Measurements from ENCODE around the gene TRIM63.

TRIM63 gene

DNA sequence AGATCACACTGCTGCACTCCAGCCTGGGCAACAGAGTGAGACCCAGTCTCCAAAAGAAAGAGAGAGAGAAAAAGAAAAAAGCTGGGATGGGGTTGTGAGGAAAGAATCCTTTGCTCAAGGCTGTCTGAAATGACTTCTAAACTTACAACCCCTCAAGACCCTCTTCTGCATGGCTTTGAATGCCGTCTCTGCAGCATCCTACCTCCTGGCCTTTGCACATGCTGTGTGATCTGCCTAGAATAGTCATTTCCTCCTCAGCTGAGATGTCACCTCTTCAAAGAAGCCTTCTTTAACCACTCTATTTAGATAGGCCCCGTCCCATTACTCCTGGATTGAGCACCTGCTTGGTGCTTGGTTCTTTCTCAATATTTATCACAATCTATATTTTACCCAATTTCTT, 17.4 kb upstream of the TRIM63 start:
- DNase-seq (ENCODE audit: low read depth): no peak

DNA sequence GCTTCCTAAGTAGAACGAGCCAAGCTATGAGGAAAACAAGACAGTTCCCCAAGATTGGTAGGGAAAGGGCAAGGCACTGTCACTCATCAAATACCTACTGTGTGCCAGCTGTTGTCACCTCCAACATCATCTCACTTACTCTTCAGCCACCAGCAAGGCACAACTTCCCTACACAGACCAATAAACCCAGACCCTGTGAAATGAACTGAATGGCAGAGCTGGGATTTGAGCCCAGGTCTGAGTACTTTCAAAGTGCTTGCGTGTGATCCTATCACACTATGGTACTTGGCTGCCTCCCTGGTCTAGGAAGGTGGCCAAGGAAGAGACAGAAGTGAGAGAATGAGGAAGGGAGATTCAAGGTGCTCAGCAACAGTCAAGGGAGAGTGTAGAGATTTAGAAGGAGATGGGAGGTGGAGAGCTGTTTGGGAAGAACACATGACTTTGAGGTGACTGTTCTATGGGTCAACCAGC, 16.7 kb upstream of the TRIM63 start:
- DNase-seq (ENCODE audit: low read depth): no peak

GRCh38 chr1:26083208-26083607, 15.8 kb upstream of the TRIM63 start:
- no peak for DNase-seq (ENCODE audit: low read depth)

GRCh38 chr1:26082020-26082350, 14.6 kb upstream of the TRIM63 start:
- DNase-seq (ENCODE audit: low read depth): no peak

DNA sequence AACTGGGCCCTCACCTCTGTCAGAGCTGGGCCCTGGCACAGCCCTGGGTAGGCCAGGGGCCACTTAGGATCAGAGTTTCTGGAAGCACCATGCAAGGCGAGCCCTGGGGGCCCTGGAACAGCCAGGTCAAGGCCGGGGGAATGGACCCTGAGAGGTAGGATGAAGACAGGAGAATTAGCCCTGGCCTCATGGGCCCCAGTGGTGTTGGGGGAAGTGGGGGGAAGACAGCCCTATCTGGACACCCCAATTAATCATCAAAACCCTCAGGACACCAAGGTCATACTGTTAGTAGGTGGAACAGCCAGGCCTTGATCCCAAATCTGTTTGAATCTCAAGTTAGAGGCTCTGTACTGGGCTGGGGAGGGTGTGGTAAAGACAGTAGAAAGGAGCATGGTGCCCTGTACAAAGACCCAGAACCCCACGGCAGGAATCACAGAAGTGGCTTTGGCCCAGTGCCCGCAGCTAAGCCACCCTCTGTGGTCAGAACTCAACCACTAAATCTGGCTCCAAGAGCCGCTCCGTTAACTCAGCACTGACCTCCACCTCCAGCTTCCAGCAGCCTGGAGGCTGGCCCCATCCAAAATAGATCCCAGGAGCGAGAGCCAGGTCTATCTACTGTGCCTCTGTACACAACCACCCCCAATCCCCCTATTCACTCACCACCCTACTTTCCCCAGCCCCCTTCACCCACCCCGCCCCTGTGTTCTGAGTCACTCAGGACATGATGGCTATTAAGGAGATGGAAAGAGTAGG, 14.0 kb upstream of the TRIM63 start:
- DNase-seq (ENCODE audit: low read depth): no peak

DNA sequence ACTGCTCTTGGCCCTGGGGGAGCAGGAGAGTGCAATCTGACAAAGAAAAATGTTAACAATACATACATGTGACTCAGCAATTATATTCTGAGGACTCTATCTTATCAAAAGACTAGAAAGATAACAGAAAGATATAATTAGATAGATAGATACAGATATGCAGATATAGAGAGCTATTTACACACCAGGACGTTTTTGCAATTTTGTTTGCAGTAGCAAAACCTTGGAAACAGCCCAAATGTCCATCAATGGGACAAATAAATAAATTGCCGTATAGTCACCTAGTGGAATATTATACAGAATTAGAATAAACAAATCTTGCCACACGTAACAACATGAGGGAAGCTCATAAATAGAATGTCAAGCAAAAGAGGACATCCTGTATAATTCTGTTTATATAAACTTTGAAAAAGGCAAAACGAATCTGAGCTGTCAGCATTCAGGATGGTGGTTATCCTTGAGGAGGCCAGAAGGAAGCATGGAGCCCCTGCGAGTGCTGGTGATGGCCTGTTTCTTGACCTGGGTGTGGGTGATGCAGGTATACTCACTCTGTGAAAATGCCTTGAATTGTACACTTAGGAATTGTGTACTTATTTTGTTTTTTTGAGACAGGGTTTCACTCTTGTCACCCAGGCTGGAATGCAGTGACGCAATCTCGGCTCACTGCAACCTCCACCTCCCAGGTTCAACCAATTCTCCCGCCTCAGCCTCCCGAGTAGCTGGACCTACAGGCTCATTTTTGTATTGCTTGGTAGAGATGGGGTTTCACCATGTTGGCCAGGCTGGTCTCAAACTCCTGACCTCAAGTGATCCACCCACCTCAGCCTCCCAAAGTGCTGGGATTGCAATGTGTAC, 12.8 kb upstream of the TRIM63 start:
- DNase-seq (ENCODE audit: low read depth): no peak

DNA sequence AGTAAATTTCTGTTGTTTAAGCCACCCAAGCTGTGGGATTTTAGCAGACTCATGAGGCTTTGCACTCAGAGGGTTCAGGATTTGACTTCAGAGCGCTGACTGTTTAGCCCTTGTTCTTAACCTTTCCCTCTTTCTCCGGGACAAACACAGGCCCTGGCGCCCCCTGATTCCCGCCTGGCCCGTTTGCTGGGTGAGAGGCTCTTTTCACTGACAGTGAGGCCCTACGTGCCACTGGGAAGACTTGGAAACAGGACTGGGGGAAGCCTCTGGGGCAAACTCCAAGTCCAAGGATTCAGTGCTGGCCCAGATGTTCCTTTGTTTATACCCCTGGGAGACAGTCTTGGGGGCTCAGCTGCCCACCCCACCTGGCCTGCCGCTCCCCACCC, 11.7 kb upstream of the TRIM63 start:
- no peak for DNase-seq (ENCODE audit: low read depth)

DNA sequence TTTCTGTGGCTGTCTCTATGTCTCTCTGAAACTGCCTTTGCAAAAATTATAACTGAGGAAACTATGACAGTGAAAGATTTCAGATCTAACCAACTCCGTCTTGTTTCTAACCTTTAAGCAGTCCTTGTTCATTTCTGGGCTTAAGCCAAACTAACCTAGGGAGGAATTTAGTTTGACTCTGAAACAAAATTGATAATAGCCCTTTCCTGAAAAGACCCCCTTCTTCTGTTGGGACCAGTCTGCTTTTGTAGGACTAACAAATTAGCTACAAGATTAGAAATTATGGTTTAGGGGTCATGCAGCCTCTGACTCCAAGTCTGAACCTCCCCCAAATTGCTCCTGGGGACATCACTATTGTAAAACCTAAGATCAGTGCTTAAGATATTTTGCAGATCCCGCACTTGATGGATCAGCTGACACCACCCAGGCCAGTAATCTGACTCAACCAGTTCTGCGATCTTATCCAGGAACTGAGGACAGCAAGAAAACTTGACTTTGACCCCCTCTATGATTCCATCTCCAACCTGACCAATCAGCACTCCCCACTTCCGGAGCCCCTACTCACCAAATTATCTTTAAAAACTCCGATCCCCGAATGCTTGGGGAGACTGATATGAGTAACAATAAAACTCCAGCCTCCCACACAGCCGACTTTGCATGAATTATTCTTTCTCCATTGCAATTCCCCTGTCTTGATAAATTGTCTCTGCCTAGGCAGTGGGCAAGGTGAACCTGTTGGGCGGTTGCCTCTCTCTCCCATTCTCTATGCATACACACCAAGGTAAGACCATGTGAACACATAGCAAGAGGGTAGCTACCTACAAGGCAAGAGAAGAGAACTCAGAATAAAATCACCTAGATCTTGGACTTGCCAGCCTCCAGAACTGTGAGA, 11.1 kb upstream of the TRIM63 start:
- no peak for DNase-seq (ENCODE audit: low read depth)

DNA sequence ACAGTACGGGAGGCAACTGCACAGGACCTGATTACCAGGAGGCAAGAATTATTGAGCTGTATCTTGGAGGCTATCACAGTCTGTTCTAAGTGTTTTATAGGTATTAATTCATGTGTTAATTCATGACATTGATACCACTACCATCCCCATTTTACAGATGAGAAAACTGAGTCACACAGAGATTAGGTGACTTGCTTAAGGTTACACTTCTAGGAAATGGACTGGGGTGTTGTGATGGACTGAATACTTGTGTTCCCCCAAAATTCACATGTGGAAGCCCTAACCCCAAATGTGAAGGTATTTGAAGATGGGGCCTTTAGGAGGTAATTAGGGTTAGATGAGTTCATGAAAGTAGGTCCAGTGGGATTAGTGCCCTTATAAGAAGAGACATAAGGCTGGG, 10.1 kb upstream of the TRIM63 start:
- DNase-seq (ENCODE audit: low read depth): no peak

- no peak for DNase-seq (ENCODE audit: low read depth)
Observed at GRCh38 chr1:26075421-26076144, 8.2 kb upstream of the TRIM63 start.

GRCh38 chr1:26072305-26072704, 4.9 kb upstream of the TRIM63 start:
- no peak for DNase-seq (ENCODE audit: low read depth)

DNA sequence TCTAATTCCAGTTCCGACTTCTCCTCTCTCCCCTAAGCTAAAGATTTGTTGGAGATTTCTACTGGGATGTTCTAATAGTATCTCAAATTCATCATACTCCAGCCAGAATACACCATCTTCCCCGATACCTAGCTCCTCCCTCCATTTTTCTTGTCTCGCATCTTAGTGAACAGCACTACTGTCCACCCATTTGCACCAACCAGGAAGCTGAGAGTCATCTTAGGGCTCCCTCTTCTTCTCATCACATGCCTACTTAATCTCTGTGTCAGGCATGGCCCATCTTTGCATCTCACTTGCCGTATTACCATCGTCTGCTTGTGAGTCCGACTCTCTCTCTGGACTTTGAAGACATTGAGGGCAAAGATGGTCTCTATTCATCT, 3.5 kb upstream of the TRIM63 start:
- DNase-seq (ENCODE audit: low read depth): no peak

GRCh38 chr1:26070296-26070962, 3.0 kb upstream of the TRIM63 start:
- DNase-seq (ENCODE audit: low read depth): no peak

- DNase-seq (ENCODE audit: low read depth): no peak
Observed at GRCh38 chr1:26069941-26070295, 2.5 kb upstream of the TRIM63 start.

DNA sequence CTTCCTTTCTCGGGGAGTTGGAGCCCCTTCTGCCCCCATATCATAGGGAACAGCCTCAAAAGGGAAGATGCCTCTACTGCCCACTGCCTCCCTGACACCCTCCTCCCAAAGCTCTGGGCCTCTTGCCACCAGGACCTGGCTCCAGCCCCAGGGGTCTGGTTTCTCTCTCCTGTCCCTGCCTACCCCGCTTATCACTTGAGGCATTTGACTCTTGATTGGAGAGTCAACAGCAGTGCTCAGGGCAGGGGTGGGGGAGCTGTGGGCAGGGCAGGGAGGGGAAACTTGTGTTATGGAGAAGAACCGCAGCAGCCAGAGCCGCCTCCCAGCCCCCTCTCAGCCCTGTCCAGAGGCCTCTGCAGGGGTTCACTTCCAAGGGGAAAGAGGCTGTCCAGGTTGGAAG, 573 bp downstream of the TRIM63 start:
- no peak for DNase-seq (ENCODE audit: low read depth)

- no peak for DNase-seq (ENCODE audit: low read depth)
Observed at GRCh38 chr1:26066160-26066559, 1.3 kb downstream of the TRIM63 start.

GRCh38 chr1:26064553-26064952, 2.9 kb downstream of the TRIM63 start:
- DNase-seq (ENCODE audit: low read depth): no peak

GRCh38 chr1:26060832-26061574, 6.4 kb downstream of the TRIM63 start:
- no peak for DNase-seq (ENCODE audit: low read depth)

DNA sequence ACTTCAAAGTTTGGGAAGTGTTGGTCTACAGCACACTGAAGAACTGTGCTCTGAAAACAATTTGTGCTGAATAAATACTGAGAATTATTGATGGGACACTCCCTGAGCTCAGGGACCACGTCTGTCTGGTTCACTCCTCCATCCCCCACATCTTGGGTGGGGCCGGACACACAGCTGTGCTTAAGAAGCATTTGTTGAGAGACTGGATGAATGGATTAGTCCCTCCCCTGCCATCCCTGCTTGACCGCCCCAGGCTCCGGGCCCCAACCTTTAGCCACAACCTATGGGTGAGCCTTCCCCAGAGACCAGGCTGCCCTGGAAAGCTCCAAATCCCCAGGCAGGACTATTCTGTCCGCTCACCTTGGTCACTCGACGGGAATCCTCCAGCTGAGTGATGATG, 7.5 kb downstream of the TRIM63 start:
- no peak for DNase-seq (ENCODE audit: low read depth)

GRCh38 chr1:26058052-26058595, 9.3 kb downstream of the TRIM63 start:
- DNase-seq (ENCODE audit: low read depth): no peak
